ENCODE data around the gene MAP7. TPM values are rescaled to one million over a fixed set of nuclear protein-coding genes. Genes with fewer than 3 reads are reported as not detected.

Gene MAP7
- total RNA-seq, 1 donor: 1.4 TPM

DNA sequence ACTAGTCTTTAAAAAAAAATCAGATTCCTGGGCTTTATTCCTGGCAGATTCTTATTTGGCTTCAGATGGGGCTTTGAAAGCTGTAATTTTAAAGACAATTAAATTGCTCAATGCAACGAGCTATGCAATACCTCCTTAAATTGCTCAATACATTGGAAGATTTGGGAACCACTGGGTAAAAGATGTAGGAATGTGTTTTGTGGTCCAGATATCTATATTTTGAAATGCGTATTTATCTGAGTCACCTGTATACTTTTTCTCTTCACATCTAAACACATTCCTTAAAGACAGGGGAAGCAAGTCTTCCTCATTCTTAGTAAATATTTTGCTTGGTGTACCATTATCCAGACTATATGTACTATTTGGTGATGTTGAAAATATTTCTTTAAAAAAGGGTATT is 29.6 kb upstream of the MAP7 start:
- no peaks in the 10 kb centered on the region for H3K36me3 ChIP-seq (ENCODE audit: insufficient read depth, low read length)
- no peak overlapping the region for H2AFZ ChIP-seq (ENCODE audit: low read length)
- no peaks in the 10 kb centered on the region for H3K27me3 ChIP-seq (ENCODE audit: insufficient read depth, low read length)
- DNase-seq (ENCODE audit: insufficient read length, low spot score, missing footprints): no peak
- no peak overlapping the region for H3K4me3 ChIP-seq (ENCODE audit: insufficient read depth, low read length)
- no peaks in the 10 kb centered on the region for H4K20me1 ChIP-seq (ENCODE audit: insufficient read depth, low read length)
- H3K9me3 ChIP-seq (ENCODE audit: low read depth, low read length): no peaks in the 10 kb centered on the region
- peaks cover 5% of the 10 kb centered on the region for H3K4me1 ChIP-seq (ENCODE audit: insufficient read depth, low read length)
- H3K4me2 ChIP-seq (ENCODE audit: insufficient read depth, low read length): no peak overlapping the region
- TF ChIP-seq, protein P1, sequence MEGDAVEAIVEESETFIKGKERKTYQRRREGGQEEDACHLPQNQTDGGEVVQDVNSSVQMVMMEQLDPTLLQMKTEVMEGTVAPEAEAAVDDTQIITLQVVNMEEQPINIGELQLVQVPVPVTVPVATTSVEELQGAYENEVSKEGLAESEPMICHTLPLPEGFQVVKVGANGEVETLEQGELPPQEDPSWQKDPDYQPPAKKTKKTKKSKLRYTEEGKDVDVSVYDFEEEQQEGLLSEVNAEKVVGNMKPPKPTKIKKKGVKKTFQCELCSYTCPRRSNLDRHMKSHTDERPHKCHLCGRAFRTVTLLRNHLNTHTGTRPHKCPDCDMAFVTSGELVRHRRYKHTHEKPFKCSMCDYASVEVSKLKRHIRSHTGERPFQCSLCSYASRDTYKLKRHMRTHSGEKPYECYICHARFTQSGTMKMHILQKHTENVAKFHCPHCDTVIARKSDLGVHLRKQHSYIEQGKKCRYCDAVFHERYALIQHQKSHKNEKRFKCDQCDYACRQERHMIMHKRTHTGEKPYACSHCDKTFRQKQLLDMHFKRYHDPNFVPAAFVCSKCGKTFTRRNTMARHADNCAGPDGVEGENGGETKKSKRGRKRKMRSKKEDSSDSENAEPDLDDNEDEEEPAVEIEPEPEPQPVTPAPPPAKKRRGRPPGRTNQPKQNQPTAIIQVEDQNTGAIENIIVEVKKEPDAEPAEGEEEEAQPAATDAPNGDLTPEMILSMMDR (IDR thresholded peaks at IDR 0.05; ENCODE audit: extremely low read depth, low read depth, low read length): no peak
- no peaks in the 10 kb centered on the region for H3K79me2 ChIP-seq (ENCODE audit: insufficient read depth, low read length)
- H3K27ac ChIP-seq (ENCODE audit: low read depth, low read length): no peak overlapping the region

DNA sequence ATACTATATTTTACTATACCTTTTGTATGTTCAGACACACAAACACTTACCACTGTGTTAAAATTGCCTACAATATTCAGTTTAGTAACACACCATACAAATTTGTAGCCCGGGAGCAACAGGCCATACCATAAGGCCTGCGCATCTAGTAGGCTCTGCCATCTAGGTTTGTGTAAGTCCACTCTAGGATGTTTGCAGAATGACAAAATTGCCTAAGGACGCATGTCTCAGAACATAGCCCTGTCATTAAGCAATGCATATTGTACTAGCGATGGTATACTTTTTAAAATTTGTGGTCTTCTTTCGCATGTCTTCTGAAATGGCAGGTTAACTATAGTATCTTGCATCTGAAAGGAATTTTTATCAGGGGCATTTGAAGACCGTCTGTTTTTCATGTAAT is 26.6 kb upstream of the MAP7 start:
- no peaks in the 10 kb centered on the region for H3K9me3 ChIP-seq (ENCODE audit: low read depth, low read length)
- H4K20me1 ChIP-seq (ENCODE audit: insufficient read depth, low read length): no peaks in the 10 kb centered on the region
- no peak overlapping the region for H3K4me3 ChIP-seq (ENCODE audit: insufficient read depth, low read length)
- H3K4me2 ChIP-seq (ENCODE audit: insufficient read depth, low read length): no peak overlapping the region
- H3K27me3 ChIP-seq (ENCODE audit: insufficient read depth, low read length): no peaks in the 10 kb centered on the region
- H3K27ac ChIP-seq (ENCODE audit: low read depth, low read length): no peak overlapping the region
- H3K36me3 ChIP-seq (ENCODE audit: insufficient read depth, low read length): no peaks in the 10 kb centered on the region
- no peaks in the 10 kb centered on the region for H3K4me1 ChIP-seq (ENCODE audit: insufficient read depth, low read length)
- no peak overlapping the region for H2AFZ ChIP-seq (ENCODE audit: low read length)
- DNase-seq (ENCODE audit: insufficient read length, low spot score, missing footprints): no peak
- TF ChIP-seq, protein P1 (IDR thresholded peaks at IDR 0.05; ENCODE audit: extremely low read depth, low read depth, low read length): no peak
- H3K79me2 ChIP-seq (ENCODE audit: insufficient read depth, low read length): no peaks in the 10 kb centered on the region

DNA sequence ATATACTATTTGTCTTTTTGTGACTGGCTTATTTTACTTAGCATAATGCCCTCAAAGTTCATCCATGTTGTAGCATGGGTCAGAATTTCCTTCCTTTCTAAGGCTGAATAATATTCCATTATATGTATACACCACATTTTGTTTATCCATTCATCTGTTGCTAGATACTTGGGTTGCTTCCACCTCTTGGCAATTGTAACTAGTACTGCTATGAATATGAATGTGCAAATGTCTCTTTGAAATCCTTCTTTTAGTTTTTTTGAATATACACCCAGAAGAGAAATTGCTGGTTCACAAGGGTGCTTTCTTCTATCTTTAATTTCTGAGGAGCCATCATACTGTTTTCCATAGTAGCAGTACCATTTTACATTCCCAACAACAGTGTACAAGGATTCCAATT is 21.3 kb upstream of the MAP7 start:
- Histone ChIP-seq H3K4me2 (ENCODE audit: insufficient read depth, low read length) (no peak overlapping the region), H3K27me3 (ENCODE audit: insufficient read depth, low read length) (no peaks in the 10 kb centered on the region), H3K27ac (ENCODE audit: low read depth, low read length) (no peak overlapping the region), H3K9me3 (ENCODE audit: low read depth, low read length) (no peaks in the 10 kb centered on the region), H4K20me1 (ENCODE audit: insufficient read depth, low read length) (no peaks in the 10 kb centered on the region), H3K4me1 (ENCODE audit: insufficient read depth, low read length) (no peaks in the 10 kb centered on the region), H3K79me2 (ENCODE audit: insufficient read depth, low read length) (no peaks in the 10 kb centered on the region), H3K36me3 (ENCODE audit: insufficient read depth, low read length) (no peaks in the 10 kb centered on the region), H3K4me3 (ENCODE audit: insufficient read depth, low read length) (no peak overlapping the region), H2AFZ (ENCODE audit: low read length) (no peak overlapping the region)
- DNase-seq (ENCODE audit: insufficient read length, low spot score, missing footprints): no peak
- TF ChIP-seq, protein P1 (IDR thresholded peaks at IDR 0.05; ENCODE audit: extremely low read depth, low read depth, low read length): no peak

DNA sequence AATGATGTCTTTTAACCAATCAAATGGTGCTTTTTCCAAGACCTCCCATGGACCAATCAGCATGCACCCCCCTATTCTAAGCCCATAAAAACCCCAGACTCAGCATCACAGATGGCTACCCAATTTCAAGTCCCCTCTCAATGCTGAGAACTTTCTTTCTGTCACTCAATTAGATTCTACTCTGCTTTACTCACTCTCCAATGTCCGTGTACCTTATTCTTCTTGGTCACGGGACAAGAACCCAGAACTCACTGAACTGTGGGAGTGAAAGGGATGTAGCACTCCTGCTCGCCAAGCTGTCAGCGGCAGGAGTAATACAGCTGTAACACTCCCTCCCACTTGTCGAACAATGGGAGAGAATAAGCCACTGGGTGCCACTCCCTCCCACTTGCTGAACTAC is 20.8 kb upstream of the MAP7 start:
- Histone ChIP-seq H3K4me3 (ENCODE audit: insufficient read depth, low read length) (no peak overlapping the region), H3K9me3 (ENCODE audit: low read depth, low read length) (no peaks in the 10 kb centered on the region), H3K27ac (ENCODE audit: low read depth, low read length) (no peak overlapping the region), H3K27me3 (ENCODE audit: insufficient read depth, low read length) (no peaks in the 10 kb centered on the region), H2AFZ (ENCODE audit: low read length) (no peak overlapping the region), H3K4me1 (ENCODE audit: insufficient read depth, low read length) (no peaks in the 10 kb centered on the region), H3K4me2 (ENCODE audit: insufficient read depth, low read length) (no peak overlapping the region), H3K79me2 (ENCODE audit: insufficient read depth, low read length) (no peaks in the 10 kb centered on the region), H3K36me3 (ENCODE audit: insufficient read depth, low read length) (no peaks in the 10 kb centered on the region), H4K20me1 (ENCODE audit: insufficient read depth, low read length) (no peaks in the 10 kb centered on the region)
- TF ChIP-seq, protein P1 (IDR thresholded peaks at IDR 0.05; ENCODE audit: extremely low read depth, low read depth, low read length): no peak
- no peak for DNase-seq (ENCODE audit: insufficient read length, low spot score, missing footprints)

Data from osteoblast (primary cell).